ENCODE data around the gene LRRC4C.
A peak's percentile ranks its signal among the peaks of the same experiment; 100 is the strongest.

DNA sequence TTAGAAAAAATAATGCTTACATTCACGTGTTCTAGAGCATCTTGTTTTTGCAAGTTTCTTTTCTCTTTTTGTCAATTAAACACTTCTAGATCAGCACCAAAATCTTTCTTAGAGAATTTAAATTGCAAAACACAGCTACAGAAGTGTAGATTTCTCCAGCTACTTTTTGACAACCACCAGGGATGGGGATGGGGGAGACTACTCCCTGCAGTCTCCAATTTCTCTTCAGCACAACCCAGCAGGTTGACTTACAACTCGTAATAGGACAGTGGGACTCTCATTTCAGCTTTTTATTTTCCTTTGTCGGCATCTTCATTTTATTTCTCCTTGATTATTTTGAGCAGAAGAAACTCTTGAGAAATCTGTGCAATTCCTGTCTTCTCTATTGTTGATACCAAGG, 441.2 kb downstream of the LRRC4C start:
- TF ChIP-seq EZH2 (IDR thresholded peaks at IDR 0.05; ENCODE audit: low read depth, unreplicated experiment), result no peak
- TF ChIP-seq, protein P1, sequence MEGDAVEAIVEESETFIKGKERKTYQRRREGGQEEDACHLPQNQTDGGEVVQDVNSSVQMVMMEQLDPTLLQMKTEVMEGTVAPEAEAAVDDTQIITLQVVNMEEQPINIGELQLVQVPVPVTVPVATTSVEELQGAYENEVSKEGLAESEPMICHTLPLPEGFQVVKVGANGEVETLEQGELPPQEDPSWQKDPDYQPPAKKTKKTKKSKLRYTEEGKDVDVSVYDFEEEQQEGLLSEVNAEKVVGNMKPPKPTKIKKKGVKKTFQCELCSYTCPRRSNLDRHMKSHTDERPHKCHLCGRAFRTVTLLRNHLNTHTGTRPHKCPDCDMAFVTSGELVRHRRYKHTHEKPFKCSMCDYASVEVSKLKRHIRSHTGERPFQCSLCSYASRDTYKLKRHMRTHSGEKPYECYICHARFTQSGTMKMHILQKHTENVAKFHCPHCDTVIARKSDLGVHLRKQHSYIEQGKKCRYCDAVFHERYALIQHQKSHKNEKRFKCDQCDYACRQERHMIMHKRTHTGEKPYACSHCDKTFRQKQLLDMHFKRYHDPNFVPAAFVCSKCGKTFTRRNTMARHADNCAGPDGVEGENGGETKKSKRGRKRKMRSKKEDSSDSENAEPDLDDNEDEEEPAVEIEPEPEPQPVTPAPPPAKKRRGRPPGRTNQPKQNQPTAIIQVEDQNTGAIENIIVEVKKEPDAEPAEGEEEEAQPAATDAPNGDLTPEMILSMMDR (conservative IDR thresholded peaks at IDR 0.05; ENCODE audit: low read depth in 2 of 2), result no peak
- TF ChIP-seq, protein P2, sequence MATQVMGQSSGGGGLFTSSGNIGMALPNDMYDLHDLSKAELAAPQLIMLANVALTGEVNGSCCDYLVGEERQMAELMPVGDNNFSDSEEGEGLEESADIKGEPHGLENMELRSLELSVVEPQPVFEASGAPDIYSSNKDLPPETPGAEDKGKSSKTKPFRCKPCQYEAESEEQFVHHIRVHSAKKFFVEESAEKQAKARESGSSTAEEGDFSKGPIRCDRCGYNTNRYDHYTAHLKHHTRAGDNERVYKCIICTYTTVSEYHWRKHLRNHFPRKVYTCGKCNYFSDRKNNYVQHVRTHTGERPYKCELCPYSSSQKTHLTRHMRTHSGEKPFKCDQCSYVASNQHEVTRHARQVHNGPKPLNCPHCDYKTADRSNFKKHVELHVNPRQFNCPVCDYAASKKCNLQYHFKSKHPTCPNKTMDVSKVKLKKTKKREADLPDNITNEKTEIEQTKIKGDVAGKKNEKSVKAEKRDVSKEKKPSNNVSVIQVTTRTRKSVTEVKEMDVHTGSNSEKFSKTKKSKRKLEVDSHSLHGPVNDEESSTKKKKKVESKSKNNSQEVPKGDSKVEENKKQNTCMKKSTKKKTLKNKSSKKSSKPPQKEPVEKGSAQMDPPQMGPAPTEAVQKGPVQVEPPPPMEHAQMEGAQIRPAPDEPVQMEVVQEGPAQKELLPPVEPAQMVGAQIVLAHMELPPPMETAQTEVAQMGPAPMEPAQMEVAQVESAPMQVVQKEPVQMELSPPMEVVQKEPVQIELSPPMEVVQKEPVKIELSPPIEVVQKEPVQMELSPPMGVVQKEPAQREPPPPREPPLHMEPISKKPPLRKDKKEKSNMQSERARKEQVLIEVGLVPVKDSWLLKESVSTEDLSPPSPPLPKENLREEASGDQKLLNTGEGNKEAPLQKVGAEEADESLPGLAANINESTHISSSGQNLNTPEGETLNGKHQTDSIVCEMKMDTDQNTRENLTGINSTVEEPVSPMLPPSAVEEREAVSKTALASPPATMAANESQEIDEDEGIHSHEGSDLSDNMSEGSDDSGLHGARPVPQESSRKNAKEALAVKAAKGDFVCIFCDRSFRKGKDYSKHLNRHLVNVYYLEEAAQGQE (IDR thresholded peaks at IDR 0.05; ENCODE audit: unreplicated experiment), result no peak
- TF ChIP-seq POLR2AphosphoS5 (IDR thresholded peaks at IDR 0.05; ENCODE audit: low read depth), result no peak
- TF ChIP-seq ZNF114 (CRISPR knock-in tag; IDR thresholded peaks at IDR 0.05), result no peak
- TF ChIP-seq, protein P3, sequence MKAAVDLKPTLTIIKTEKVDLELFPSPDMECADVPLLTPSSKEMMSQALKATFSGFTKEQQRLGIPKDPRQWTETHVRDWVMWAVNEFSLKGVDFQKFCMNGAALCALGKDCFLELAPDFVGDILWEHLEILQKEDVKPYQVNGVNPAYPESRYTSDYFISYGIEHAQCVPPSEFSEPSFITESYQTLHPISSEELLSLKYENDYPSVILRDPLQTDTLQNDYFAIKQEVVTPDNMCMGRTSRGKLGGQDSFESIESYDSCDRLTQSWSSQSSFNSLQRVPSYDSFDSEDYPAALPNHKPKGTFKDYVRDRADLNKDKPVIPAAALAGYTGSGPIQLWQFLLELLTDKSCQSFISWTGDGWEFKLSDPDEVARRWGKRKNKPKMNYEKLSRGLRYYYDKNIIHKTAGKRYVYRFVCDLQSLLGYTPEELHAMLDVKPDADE (IDR thresholded peaks at IDR 0.05), result no peak
- TF ChIP-seq CREB1 (CRISPR knock-in tag; IDR thresholded peaks at IDR 0.05; ENCODE audit: low read depth), result no peak
- no peak for TF ChIP-seq JUNB (IDR thresholded peaks at IDR 0.05; ENCODE audit: unreplicated experiment)
- TF ChIP-seq, protein P4, sequence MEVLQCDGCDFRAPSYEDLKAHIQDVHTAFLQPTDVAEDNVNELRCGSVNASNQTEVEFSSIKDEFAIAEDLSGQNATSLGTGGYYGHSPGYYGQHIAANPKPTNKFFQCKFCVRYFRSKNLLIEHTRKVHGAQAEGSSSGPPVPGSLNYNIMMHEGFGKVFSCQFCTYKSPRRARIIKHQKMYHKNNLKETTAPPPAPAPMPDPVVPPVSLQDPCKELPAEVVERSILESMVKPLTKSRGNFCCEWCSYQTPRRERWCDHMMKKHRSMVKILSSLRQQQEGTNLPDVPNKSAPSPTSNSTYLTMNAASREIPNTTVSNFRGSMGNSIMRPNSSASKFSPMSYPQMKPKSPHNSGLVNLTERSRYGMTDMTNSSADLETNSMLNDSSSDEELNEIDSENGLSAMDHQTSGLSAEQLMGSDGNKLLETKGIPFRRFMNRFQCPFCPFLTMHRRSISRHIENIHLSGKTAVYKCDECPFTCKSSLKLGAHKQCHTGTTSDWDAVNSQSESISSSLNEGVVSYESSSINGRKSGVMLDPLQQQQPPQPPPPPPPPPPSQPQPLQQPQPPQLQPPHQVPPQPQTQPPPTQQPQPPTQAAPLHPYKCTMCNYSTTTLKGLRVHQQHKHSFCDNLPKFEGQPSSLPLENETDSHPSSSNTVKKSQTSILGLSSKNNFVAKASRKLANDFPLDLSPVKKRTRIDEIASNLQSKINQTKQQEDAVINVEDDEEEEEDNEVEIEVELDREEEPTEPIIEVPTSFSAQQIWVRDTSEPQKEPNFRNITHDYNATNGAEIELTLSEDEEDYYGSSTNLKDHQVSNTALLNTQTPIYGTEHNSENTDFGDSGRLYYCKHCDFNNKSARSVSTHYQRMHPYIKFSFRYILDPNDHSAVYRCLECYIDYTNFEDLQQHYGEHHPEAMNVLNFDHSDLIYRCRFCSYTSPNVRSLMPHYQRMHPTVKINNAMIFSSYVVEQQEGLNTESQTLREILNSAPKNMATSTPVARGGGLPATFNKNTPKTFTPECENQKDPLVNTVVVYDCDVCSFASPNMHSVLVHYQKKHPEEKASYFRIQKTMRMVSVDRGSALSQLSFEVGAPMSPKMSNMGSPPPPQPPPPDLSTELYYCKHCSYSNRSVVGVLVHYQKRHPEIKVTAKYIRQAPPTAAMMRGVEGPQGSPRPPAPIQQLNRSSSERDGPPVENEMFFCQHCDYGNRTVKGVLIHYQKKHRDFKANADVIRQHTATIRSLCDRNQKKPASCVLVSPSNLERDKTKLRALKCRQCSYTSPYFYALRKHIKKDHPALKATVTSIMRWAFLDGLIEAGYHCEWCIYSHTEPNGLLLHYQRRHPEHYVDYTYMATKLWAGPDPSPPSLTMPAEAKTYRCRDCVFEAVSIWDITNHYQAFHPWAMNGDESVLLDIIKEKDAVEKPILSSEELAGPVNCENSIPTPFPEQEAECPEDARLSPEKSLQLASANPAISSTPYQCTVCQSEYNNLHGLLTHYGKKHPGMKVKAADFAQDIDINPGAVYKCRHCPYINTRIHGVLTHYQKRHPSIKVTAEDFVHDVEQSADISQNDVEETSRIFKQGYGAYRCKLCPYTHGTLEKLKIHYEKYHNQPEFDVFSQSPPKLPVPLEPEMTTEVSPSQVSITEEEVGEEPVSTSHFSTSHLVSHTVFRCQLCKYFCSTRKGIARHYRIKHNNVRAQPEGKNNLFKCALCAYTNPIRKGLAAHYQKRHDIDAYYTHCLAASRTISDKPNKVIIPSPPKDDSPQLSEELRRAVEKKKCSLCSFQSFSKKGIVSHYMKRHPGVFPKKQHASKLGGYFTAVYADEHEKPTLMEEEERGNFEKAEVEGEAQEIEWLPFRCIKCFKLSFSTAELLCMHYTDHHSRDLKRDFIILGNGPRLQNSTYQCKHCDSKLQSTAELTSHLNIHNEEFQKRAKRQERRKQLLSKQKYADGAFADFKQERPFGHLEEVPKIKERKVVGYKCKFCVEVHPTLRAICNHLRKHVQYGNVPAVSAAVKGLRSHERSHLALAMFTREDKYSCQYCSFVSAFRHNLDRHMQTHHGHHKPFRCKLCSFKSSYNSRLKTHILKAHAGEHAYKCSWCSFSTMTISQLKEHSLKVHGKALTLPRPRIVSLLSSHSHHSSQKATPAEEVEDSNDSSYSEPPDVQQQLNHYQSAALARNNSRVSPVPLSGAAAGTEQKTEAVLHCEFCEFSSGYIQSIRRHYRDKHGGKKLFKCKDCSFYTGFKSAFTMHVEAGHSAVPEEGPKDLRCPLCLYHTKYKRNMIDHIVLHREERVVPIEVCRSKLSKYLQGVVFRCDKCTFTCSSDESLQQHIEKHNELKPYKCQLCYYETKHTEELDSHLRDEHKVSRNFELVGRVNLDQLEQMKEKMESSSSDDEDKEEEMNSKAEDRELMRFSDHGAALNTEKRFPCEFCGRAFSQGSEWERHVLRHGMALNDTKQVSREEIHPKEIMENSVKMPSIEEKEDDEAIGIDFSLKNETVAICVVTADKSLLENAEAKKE (CRISPR knock-in tag; IDR thresholded peaks at IDR 0.05), result 0 out of 2 replicates have a peak, but pooled peaks have one; percentile 40
- TF ChIP-seq NANOG (IDR thresholded peaks at IDR 0.05; ENCODE audit: borderline replicate concordance), result no peak
- TF ChIP-seq EZH2phosphoT487 (IDR thresholded peaks at IDR 0.05; ENCODE audit: unreplicated experiment), result no peak
- no peak for TF ChIP-seq STAT1 (IDR thresholded peaks at IDR 0.05; ENCODE audit: unreplicated experiment)

All from GM23338 (cell line).